A673 (cell line): ENCODE data around the gene CNIH3. TPM values are rescaled to one million over a fixed set of nuclear protein-coding genes. Genes with fewer than 3 reads are reported as not detected.

Experiments used
- BruUV-seq: library from RNA; stranded (reverse); fragments of 400-500 nt; replicated peaks from 2 replicates; lab custom pipeline; 2021; lab: Mats Ljungman, UMichigan
- CTCF ChIA-PET: fragments of 300-600 bp; sonication (Branson Sonifier 250); formaldehyde crosslinking; loops from one replicate; lab custom pipeline; 2022; ENCODE audit warnings: antibody characterized with exemption; lab: Charles Lee
- POLR2A ChIA-PET: fragments of 300-600 bp; sonication (Branson Sonifier 250); formaldehyde crosslinking; loops from one replicate; lab custom pipeline; 2022; ENCODE audit warnings: antibody characterized with exemption; ENCODE audit not compliant: low non-redundant PET; lab: Charles Lee
- DNase-seq: peaks from one replicate; pipeline ENCODE4 v3.0.0-alpha.2; 2015; ENCODE audit warnings: low spot score
- H3K27ac ChIP-seq: fragments of 200-600 bp; sonication (generic); 2 replicates; pipeline ENCODE4 v1.5.1; 2016; ENCODE audit warnings: mixed run types, low read depth, mild to moderate bottlenecking, mixed read lengths, antibody characterized with exemption, low read length; ENCODE audit not compliant: poor library complexity, severe bottlenecking
- H3K27me3 ChIP-seq: fragments of 200-600 bp; sonication (generic); replicated peaks from 2 replicates; pipeline ENCODE4 v1.6.1; 2017; ENCODE audit warnings: mixed run types, low read depth, mild to moderate bottlenecking, mixed read lengths, antibody characterized with exemption, low read length; ENCODE audit not compliant: insufficient read depth, poor library complexity
- H3K36me3 ChIP-seq: fragments of 200-600 bp; sonication (generic); 2 replicates; pipeline ENCODE4 v1.6.1; 2016; ENCODE audit warnings: mixed run types, mild to moderate bottlenecking, mixed read lengths, antibody characterized with exemption, low read length; ENCODE audit not compliant: insufficient read depth, poor library complexity, severe bottlenecking
- H3K4me1 ChIP-seq: fragments of 200-600 bp; sonication (generic); 2 replicates; pipeline ENCODE4 v1.6.1; 2017; ENCODE audit warnings: mixed run types, mild to moderate bottlenecking, mixed read lengths, antibody characterized with exemption, low read length; ENCODE audit not compliant: insufficient read depth, poor library complexity, severe bottlenecking
- H3K4me3 ChIP-seq: fragments of 200-600 bp; sonication (generic); 2 replicates; pipeline ENCODE4 v1.5.1; 2016; ENCODE audit warnings: low read depth, mixed run types, mild to moderate bottlenecking, mixed read lengths, low read length; ENCODE audit not compliant: poor library complexity, severe bottlenecking
- H3K9me3 ChIP-seq: fragments of 200-600 bp; sonication (generic); 2 replicates; pipeline ENCODE4 v1.6.1; 2016; ENCODE audit warnings: mixed run types, low read depth, mild to moderate bottlenecking, mixed read lengths, antibody characterized with exemption, low read length; ENCODE audit not compliant: poor library complexity, severe bottlenecking
- CTCF ChIP-seq: fragments of 300-800, 200-600 bp; sonication (generic); conservative IDR thresholded peaks from 2 replicates; pipeline ENCODE4 v1.5.1; 2017; ENCODE audit warnings: low read depth, mild to moderate bottlenecking, antibody characterized with exemption, low read length, moderate library complexity, mixed read lengths
- EZH2 ChIP-seq: fragments of 200-600 bp; sonication (generic); IDR thresholded peaks from 2 replicates; pipeline ENCODE4 v1.6.1; 2017; ENCODE audit warnings: borderline replicate concordance, low read depth, mild to moderate bottlenecking, mixed read lengths, antibody characterized with exemption, low read length; ENCODE audit not compliant: poor library complexity, severe bottlenecking
- intact Hi-C: fragments of 100-400 bp; cut with micrococcal nuclease; formaldehyde crosslinking; loops from one replicate; pipeline ENCODE4 v1.10.0; 2022; ENCODE audit not compliant: unreplicated experiment
- total RNA-seq: library from RNA; stranded (reverse); gene quantifications from 2 replicates; pipeline ENCODE4 v1.2.3, GENCODE V29; 2021

CNIH3 gene
- total RNA-seq, 1 experiment from 2014 or later: 3.8 TPM

GRCh38 chr1:224662870-224663269 lies 46.8 kb downstream of the CNIH3 start:
- no peak overlapping the region for H3K27ac ChIP-seq
- H3K27me3 ChIP-seq: no peaks in the 10 kb centered on the region
- H3K4me3 ChIP-seq: no peak overlapping the region
- no TSS peak for BruUV-seq
- POLR2A ChIA-PET: no interaction called here
- no peak for DNase-seq
- no peaks in the 10 kb centered on the region for H3K4me1 ChIP-seq
- no peaks in the 10 kb centered on the region for H3K9me3 ChIP-seq
- CTCF ChIA-PET: no interaction called here
- no peak for TF ChIP-seq EZH2
- TF ChIP-seq CTCF: no peak
- H3K36me3 ChIP-seq: no peaks in the 10 kb centered on the region
- intact Hi-C loops: no loop called here

GRCh38 chr1:224665016-224665415 lies 48.9 kb downstream of the CNIH3 start:
- TF ChIP-seq CTCF (no peak), EZH2 (no peak)
- intact Hi-C loops: no loop called here
- POLR2A ChIA-PET: no interaction called here
- DNase-seq: no peak
- no peaks in the 10 kb centered on the region for H3K9me3 ChIP-seq
- no peaks in the 10 kb centered on the region for H3K27me3 ChIP-seq
- no peaks in the 10 kb centered on the region for H3K4me1 ChIP-seq
- no TSS peak for BruUV-seq
- H3K4me3 ChIP-seq: no peak overlapping the region
- CTCF ChIA-PET: no interaction called here
- H3K36me3 ChIP-seq: no peaks in the 10 kb centered on the region
- H3K27ac ChIP-seq: no peak overlapping the region

GRCh38 chr1:224666078-224666477 lies 50.0 kb downstream of the CNIH3 start:
- Histone ChIP-seq H3K27ac (no peak overlapping the region), H3K4me1 (no peaks in the 10 kb centered on the region), H3K9me3 (no peaks in the 10 kb centered on the region), H3K27me3 (no peaks in the 10 kb centered on the region), H3K36me3 (no peaks in the 10 kb centered on the region), H3K4me3 (no peak overlapping the region)
- no peak for TF ChIP-seq CTCF
- TF ChIP-seq EZH2: no peak
- no peak for DNase-seq
- BruUV-seq: no TSS peak
- intact Hi-C loops: no loop called here
- ChIA-PET POLR2A (no interaction called here), CTCF (no interaction called here)
